ENCODE results near the gene OR6C74. TPM values are rescaled to one million over a fixed set of nuclear protein-coding genes. Genes with fewer than 3 reads are reported as not detected.

The OR6C74 gene
- polyA plus RNA-seq (2011; rRNA removed) = not detected in 2 replicates
- not detected in 2 replicates for polyA plus RNA-seq (2012; cell fraction: cytosol; rRNA removed)
- polyA plus RNA-seq (2012; cell fraction: nucleus; rRNA removed) = not detected in 2 replicates
- not detected in 3 replicates for polyA plus RNA-seq (2017; fragmentation: RNase III; extraction: RNeasy Plus Mini Kit Qiagen cat#74134 plus additional on column Dnase treatment)
- not detected in 2 replicates for polyA minus RNA-seq (2011; rRNA and poly(A)+ RNA removed)

DNA sequence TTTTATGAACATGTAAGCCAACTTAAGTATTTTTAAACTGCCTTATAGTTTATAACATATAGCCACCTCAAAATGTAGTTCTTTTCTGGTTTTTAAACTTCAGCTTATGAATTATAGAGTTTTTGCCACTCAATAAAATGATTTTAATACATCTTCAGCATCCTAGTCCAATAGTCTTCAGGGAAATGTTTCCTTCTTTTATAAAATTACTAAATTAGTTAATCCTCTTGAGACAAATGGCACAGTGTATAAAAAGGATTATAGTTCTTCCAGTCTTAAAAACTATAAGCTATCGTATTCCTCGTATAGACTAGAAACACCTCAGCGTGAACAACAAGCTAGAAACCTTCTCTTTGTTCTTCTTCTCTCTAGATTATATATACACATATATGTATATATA is at the start of gene OR6C74:
OR6C74 (plus strand) TSS at position 301 of the 400 bp plus-strand sequence. CDS start 2,679 bp downstream, outside the sequence.
- Histone ChIP-seq H3K4me1 (no peaks in the 10 kb centered on the region), H3K4me3 (no peak within 1 kb of the TSS), H3K9me3 (no peaks in the 10 kb centered on the region), H3K4me2 (no peak within 1 kb of the TSS), H3K27ac (no peak within 1 kb of the TSS)
- ATAC-seq = no peak
- FAIRE-seq = no peak
- TF ChIP-seq GATA3 (IDR thresholded peaks at IDR 0.05; ENCODE audit: borderline replicate concordance) = no peak
- TF ChIP-seq SMC3 (IDR thresholded peaks at IDR 0.05) = no peak
- TF ChIP-seq, protein P1, sequence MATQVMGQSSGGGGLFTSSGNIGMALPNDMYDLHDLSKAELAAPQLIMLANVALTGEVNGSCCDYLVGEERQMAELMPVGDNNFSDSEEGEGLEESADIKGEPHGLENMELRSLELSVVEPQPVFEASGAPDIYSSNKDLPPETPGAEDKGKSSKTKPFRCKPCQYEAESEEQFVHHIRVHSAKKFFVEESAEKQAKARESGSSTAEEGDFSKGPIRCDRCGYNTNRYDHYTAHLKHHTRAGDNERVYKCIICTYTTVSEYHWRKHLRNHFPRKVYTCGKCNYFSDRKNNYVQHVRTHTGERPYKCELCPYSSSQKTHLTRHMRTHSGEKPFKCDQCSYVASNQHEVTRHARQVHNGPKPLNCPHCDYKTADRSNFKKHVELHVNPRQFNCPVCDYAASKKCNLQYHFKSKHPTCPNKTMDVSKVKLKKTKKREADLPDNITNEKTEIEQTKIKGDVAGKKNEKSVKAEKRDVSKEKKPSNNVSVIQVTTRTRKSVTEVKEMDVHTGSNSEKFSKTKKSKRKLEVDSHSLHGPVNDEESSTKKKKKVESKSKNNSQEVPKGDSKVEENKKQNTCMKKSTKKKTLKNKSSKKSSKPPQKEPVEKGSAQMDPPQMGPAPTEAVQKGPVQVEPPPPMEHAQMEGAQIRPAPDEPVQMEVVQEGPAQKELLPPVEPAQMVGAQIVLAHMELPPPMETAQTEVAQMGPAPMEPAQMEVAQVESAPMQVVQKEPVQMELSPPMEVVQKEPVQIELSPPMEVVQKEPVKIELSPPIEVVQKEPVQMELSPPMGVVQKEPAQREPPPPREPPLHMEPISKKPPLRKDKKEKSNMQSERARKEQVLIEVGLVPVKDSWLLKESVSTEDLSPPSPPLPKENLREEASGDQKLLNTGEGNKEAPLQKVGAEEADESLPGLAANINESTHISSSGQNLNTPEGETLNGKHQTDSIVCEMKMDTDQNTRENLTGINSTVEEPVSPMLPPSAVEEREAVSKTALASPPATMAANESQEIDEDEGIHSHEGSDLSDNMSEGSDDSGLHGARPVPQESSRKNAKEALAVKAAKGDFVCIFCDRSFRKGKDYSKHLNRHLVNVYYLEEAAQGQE (IDR thresholded peaks at IDR 0.05) = no peak
- TF ChIP-seq, protein P2, sequence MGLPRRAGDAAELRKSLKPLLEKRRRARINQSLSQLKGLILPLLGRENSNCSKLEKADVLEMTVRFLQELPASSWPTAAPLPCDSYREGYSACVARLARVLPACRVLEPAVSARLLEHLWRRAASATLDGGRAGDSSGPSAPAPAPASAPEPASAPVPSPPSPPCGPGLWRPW (IDR thresholded peaks at IDR 0.05) = no peak
- TF ChIP-seq CBX2 (IDR thresholded peaks at IDR 0.05; ENCODE audit: borderline replicate concordance, low read depth) = no peak
- no peak for TF ChIP-seq BHLHE40 (IDR thresholded peaks at IDR 0.05; ENCODE audit: low read depth, low read length)
- TF ChIP-seq HOXB13 (CRISPR knock-in tag; IDR thresholded peaks at IDR 0.05; ENCODE audit: low read depth) = no peak
- WGBS (ENCODE audit: missing lambda C conversion rate) = 20% methylated on average over 3 of the region's 3 CpGs
- CTCF ChIA-PET = no interaction called here
- POLR2A ChIA-PET = no interaction called here
- DNase-seq (ENCODE audit: low read depth in 1 of 2, low spot score in 1 of 2) = no peak

DNA sequence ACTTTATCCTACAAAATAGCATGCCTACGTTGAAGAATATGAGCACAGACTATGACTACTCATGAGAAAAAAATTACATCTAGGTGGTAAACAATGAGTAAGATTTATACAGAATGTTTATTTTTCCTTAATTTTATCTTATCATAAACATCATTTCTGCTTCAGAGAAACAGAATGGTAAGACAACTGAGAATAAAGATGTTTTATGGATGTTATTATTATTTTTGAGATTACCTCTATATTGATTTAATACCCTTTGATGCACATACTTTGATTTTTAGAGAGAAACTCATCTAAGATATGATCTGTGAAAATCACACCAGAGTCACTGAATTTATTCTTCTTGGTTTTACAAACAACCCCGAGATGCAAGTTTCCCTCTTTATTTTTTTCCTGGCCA is 23.7 kb upstream of the OR6C74 start, which contains the start of gene OR10A7:
OR10A7 (plus strand) TSS at position 301 of the 400 bp plus-strand sequence; CDS start at position 301, 0 bp downstream.
- POLR2A ChIA-PET = no interaction called here
- ATAC-seq (no peak), DNase-seq (ENCODE audit: low read depth in 1 of 2, low spot score in 1 of 2) (no peak), FAIRE-seq (peak; percentile 23)
- H3K4me2 ChIP-seq = no peak within 1 kb of the TSS
- no peaks in the 10 kb centered on the region for H3K4me1 ChIP-seq
- no peak within 1 kb of the TSS for H3K4me3 ChIP-seq
- no peaks in the 10 kb centered on the region for H3K9me3 ChIP-seq
- TF ChIP-seq POLR2A (IDR thresholded peaks at IDR 0.05; ENCODE audit: low read length) (no peak), EHMT2 (IDR thresholded peaks at IDR 0.05; ENCODE audit: low read depth) (no peak), CEBPB (IDR thresholded peaks at IDR 0.05) (no peak), ZFP36 (IDR thresholded peaks at IDR 0.05; ENCODE audit: borderline replicate concordance, partially characterized antibody) (no peak), CHD4 (IDR thresholded peaks at IDR 0.05; ENCODE audit: borderline replicate concordance) (no peak), KDM5A (IDR thresholded peaks at IDR 0.05) (no peak), JUNB (IDR thresholded peaks at IDR 0.05) (no peak), ESRRA (IDR thresholded peaks at IDR 0.05; ENCODE audit: borderline replicate concordance, low read length) (no peak), RFX5 (IDR thresholded peaks at IDR 0.05) (no peak), RARB (CRISPR knock-in tag; IDR thresholded peaks at IDR 0.05) (no peak), NR3C1 (IDR thresholded peaks at IDR 0.05) (no peak)
- TF ChIP-seq, protein P3, sequence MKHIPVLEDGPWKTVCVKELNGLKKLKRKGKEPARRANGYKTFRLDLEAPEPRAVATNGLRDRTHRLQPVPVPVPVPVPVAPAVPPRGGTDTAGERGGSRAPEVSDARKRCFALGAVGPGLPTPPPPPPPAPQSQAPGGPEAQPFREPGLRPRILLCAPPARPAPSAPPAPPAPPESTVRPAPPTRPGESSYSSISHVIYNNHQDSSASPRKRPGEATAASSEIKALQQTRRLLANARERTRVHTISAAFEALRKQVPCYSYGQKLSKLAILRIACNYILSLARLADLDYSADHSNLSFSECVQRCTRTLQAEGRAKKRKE (CRISPR knock-in tag; IDR thresholded peaks at IDR 0.05; ENCODE audit: low read depth) = no peak
- TF ChIP-seq, protein P4, sequence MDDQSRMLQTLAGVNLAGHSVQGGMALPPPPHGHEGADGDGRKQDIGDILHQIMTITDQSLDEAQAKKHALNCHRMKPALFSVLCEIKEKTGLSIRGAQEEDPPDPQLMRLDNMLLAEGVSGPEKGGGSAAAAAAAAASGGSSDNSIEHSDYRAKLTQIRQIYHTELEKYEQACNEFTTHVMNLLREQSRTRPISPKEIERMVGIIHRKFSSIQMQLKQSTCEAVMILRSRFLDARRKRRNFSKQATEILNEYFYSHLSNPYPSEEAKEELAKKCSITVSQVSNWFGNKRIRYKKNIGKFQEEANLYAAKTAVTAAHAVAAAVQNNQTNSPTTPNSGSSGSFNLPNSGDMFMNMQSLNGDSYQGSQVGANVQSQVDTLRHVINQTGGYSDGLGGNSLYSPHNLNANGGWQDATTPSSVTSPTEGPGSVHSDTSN (IDR thresholded peaks at IDR 0.05) = no peak
- TF ChIP-seq, protein P5, sequence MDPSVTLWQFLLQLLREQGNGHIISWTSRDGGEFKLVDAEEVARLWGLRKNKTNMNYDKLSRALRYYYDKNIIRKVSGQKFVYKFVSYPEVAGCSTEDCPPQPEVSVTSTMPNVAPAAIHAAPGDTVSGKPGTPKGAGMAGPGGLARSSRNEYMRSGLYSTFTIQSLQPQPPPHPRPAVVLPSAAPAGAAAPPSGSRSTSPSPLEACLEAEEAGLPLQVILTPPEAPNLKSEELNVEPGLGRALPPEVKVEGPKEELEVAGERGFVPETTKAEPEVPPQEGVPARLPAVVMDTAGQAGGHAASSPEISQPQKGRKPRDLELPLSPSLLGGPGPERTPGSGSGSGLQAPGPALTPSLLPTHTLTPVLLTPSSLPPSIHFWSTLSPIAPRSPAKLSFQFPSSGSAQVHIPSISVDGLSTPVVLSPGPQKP (IDR thresholded peaks at IDR 0.05; ENCODE audit: low read depth, low read length) = no peak
- CTCF ChIA-PET = no interaction called here
- WGBS (ENCODE audit: missing lambda C conversion rate) = 2% methylated on average over 2 of the region's 2 CpGs
- H3K27ac ChIP-seq = no peak within 1 kb of the TSS
